Transverse colon (tissue), 4 donors: ENCODE data around the gene FAR2. TPM values are rescaled to one million over a fixed set of nuclear protein-coding genes. Genes with fewer than 3 reads are reported as not detected.
A peak's percentile ranks its signal among the peaks of the same experiment; 100 is the strongest.

ENCODE experiments used
- DNase-seq: peaks from one replicate; pipeline ENCODE4 v3.0.0-alpha.2; 2019
- H3K27ac ChIP-seq, 4 donors: fragments of 200-600 bp; sonication (generic); 2 replicates each; pipeline ENCODE4 v1.5.1; 2016 to 2018; ENCODE audit warnings: inconsistent platforms in 4 of 4
- H3K27me3 ChIP-seq: fragments of 200-600 bp; sonication (generic); 2 replicates; pipeline ENCODE4 v1.5.1; 2017; ENCODE audit warnings: inconsistent platforms
- H3K36me3 ChIP-seq, 4 donors: fragments of 200-600 bp; sonication (generic); 2 replicates each; pipeline ENCODE4 v1.5.1; 2017 to 2019; ENCODE audit warnings: inconsistent platforms in 4 of 4
- H3K4me1 ChIP-seq, 4 donors: fragments of 200-600 bp; sonication (generic); 2 replicates each; pipeline ENCODE4 v1.5.1; 2017 to 2020; ENCODE audit warnings: inconsistent platforms in 4 of 4
- H3K4me3 ChIP-seq, 4 donors: fragments of 200-600 bp; sonication (generic); 1 replicate in 1 of 4; 2 replicates in 3 of 4; pipeline versions ENCODE4 v1.5.1 to v1.6.1; 2017 to 2019; ENCODE audit warnings: inconsistent platforms in 4 of 4
- H3K9me3 ChIP-seq, 2 donors: fragments of 200-600 bp; sonication (generic); 2 replicates each; pipeline ENCODE4 v1.5.1; 2017 to 2019; ENCODE audit warnings: inconsistent platforms in 2 of 2
- CTCF ChIP-seq, 5 experiments: fragments of 200-600 bp in 3 of 5; fragments of 450-650 bp in 2 of 5; sonication (generic) in 3 of 5; IDR thresholded peaks; 1 replicate in 2 of 5; 2 replicates in 3 of 5; pipeline ENCODE4 v1.5.1; 2016 to 2017; ENCODE audit warnings: antibody characterized with exemption in 5 of 5, inconsistent platforms in 3 of 5, mild to moderate bottlenecking in 2 of 5, moderate library complexity in 1 of 5
- EP300 ChIP-seq: sonication (generic); formaldehyde crosslinking; IDR thresholded peaks from one replicate; pipeline ENCODE4 v1.6.1; 2017; ENCODE audit warnings: antibody characterized with exemption, low read depth
- POLR2A ChIP-seq: fragments of 450-650 bp; IDR thresholded peaks from one replicate; pipeline ENCODE4 v1.6.1; 2016; ENCODE audit warnings: antibody characterized with exemption, mild to moderate bottlenecking, moderate library complexity
- POLR2AphosphoS5 ChIP-seq, 3 donors: sonication (generic); formaldehyde crosslinking; IDR thresholded peaks; one replicate each; pipeline ENCODE4 v1.6.1; 2016; ENCODE audit warnings: antibody characterized with exemption in 3 of 3
- WGBS, 2 donors: methylation state at CpG; one replicate each; pipeline ENCODE4 v1.1.5; 2018; ENCODE audit warnings: low coverage in 1 of 2; 5-methylcytosine and 5-hydroxymethylcytosine counted together
- in situ Hi-C, 4 donors: fragments of 200-750 bp; cut with MboI; loops; one replicate each; pipeline versions ENCODE4 v1.15.0 to v1.15.1; 2017; ENCODE audit warnings: low sequenced_read_pairs in 3 of 4, low pct_ligation_motif_present in 1 of 4, low pct_unique_long_range_greater_than_20kb in 1 of 4
- intact Hi-C: fragments of 100-400 bp; cut with DNase I; formaldehyde crosslinking; loops from one replicate; pipeline ENCODE4 v1.15.1; 2023; ENCODE audit warnings: low total_unique reads
- total RNA-seq, 4 donors: library from RNA; depleted of rRNA; stranded (reverse); fragments of >200 nt; gene quantifications; one replicate each; pipeline ENCODE4 v1.1.0, GENCODE V29; 2016

The FAR2 gene
- total RNA-seq, 4 donors from 2014 or later, result 57.6 to 72.7 (median 65.7) TPM

DNA sequence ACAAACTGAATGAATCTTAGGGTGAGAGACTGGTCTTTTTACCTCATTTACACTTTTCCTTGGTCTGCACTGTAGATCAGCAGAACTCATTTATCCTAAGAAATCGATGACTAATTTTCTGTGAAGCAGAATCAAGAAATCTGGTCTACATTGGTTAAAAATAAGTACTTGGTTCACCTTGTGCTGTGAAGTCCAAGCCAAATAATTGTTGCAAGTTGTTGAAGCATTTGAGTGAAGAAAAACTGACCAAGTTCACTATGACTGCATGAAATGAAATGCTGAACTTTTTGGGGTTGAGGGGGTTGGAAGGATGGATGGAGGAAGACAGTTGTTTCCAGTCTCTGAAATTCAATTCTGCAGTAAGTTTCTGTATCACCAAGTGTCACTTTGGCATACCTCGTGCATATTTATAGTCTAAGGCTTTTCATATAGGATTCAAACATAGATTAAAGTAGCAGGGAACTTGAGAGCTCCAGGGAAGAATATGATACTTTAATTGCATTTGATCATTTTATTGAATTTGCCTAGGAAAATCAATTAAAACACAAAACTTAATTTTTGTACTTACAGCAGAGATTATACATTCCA is 75.0 kb downstream of the FAR2 start:
- no peak for DNase-seq
- in situ Hi-C loops, result no loop called here
- no peak overlapping the region for H3K27ac ChIP-seq
- 79 to 93% methylated on average over 2 of the region's 2 CpGs for WGBS, 2 donors
- H3K36me3 ChIP-seq, result no peaks in the 10 kb centered on the region
- H3K27me3 ChIP-seq, result no peaks in the 10 kb centered on the region
- H3K9me3 ChIP-seq, result no peaks in the 10 kb centered on the region
- intact Hi-C loops, result no loop called here
- no peak for TF ChIP-seq CTCF (IDR thresholded peaks at IDR 0.05)
- TF ChIP-seq POLR2A, result no peak
- TF ChIP-seq EP300, result no peak
- no peak for TF ChIP-seq POLR2AphosphoS5 (IDR thresholded peaks at IDR 0.05)
- H3K4me3 ChIP-seq, result no peak overlapping the region
- H3K4me1 ChIP-seq, result peaks cover 0 to 12% (median 4%) of the 10 kb centered on the region in 4 donors

GRCh38 chr12:29224572-29224971 is 75.5 kb downstream of the FAR2 start:
- TF ChIP-seq POLR2AphosphoS5 (IDR thresholded peaks at IDR 0.05), result no peak
- no peak for TF ChIP-seq POLR2A
- no peak for TF ChIP-seq CTCF (IDR thresholded peaks at IDR 0.05)
- TF ChIP-seq EP300, result no peak
- no peak overlapping the region for H3K4me3 ChIP-seq
- intact Hi-C loops (no loop called here), in situ Hi-C loops (no loop called here)
- no peaks in the 10 kb centered on the region for H3K36me3 ChIP-seq
- H3K27me3 ChIP-seq, result no peaks in the 10 kb centered on the region
- no peak for DNase-seq
- H3K4me1 ChIP-seq, result peaks cover 0 to 12% (median 4%) of the 10 kb centered on the region in 4 donors
- no peak overlapping the region for H3K27ac ChIP-seq
- 74 to 90% methylated on average over 4 of the region's 4 CpGs for WGBS, 2 donors
- H3K9me3 ChIP-seq, result no peaks in the 10 kb centered on the region

DNA sequence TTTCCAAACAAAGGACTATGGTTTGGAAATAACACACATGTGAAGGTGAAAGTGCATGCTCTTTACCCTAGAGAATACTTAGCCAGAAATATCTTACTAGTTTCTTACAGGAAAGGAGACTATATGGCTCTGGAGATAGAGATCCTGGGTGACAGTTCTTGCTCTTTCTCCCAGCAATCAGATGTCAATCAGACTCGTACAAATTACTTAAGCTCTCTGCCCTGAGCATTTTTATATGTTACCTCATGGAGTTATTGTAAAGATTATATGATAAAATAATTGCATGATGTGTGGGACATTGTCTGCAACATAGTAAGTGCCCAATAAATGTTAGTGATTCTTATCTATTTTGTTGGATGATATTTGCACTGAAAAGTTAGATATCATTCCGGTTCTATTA is 76.8 kb downstream of the FAR2 start:
- intact Hi-C loops, result no loop called here
- peaks cover 0 to 12% (median 4%) of the 10 kb centered on the region in 4 donors for H3K4me1 ChIP-seq
- TF ChIP-seq CTCF (IDR thresholded peaks at IDR 0.05) (no peak), EP300 (no peak), POLR2AphosphoS5 (IDR thresholded peaks at IDR 0.05) (no peak), POLR2A (no peak)
- H3K36me3 ChIP-seq, result no peaks in the 10 kb centered on the region
- no peaks in the 10 kb centered on the region for H3K9me3 ChIP-seq
- peak overlapping the region in 1 of 4 donors; percentile 13 for H3K27ac ChIP-seq
- H3K4me3 ChIP-seq, result no peak overlapping the region
- H3K27me3 ChIP-seq, result no peaks in the 10 kb centered on the region
- in situ Hi-C loops, result no loop called here
- 40 to 60% methylated on average over 2 of the region's 2 CpGs for WGBS, 2 donors
- DNase-seq, result no peak

GRCh38 chr12:29226616-29227015 is 77.5 kb downstream of the FAR2 start:
- in situ Hi-C loops (no loop called here), intact Hi-C loops (no loop called here)
- Histone ChIP-seq H3K36me3 (no peaks in the 10 kb centered on the region), H3K9me3 (no peaks in the 10 kb centered on the region), H3K4me1 (peaks cover 0 to 12% (median 4%) of the 10 kb centered on the region in 4 donors), H3K27ac (no peak overlapping the region), H3K27me3 (no peaks in the 10 kb centered on the region), H3K4me3 (no peak overlapping the region)
- no peak for DNase-seq
- TF ChIP-seq POLR2AphosphoS5 (IDR thresholded peaks at IDR 0.05) (no peak), POLR2A (no peak), EP300 (no peak), CTCF (IDR thresholded peaks at IDR 0.05) (no peak)
